KMS-11 (cell line): ENCODE data around the gene GCNT2.

Experiments
- H2AFZ ChIP-seq: fragments of 200-600 bp; sonication (generic); 2 replicates; pipeline ENCODE4 v1.6.1; 2016; ENCODE audit warnings: antibody characterized with exemption, mixed run types, low read depth
- H3K27ac ChIP-seq: fragments of 200-600 bp; sonication (generic); 2 replicates; pipeline ENCODE4 v1.6.1; 2016; ENCODE audit warnings: mild to moderate bottlenecking, mixed run types
- H3K27me3 ChIP-seq: fragments of 200-600 bp; sonication (generic); 2 replicates; pipeline ENCODE4 v1.6.1; 2017; ENCODE audit warnings: mild to moderate bottlenecking, low read depth, mixed run types, moderate library complexity; ENCODE audit not compliant: insufficient read depth
- H3K36me3 ChIP-seq: fragments of 200-600 bp; sonication (generic); 2 replicates; pipeline ENCODE4 v1.6.1; 2017; ENCODE audit warnings: mild to moderate bottlenecking, mixed run types; ENCODE audit not compliant: insufficient read depth
- H3K4me1 ChIP-seq: fragments of 200-600 bp; sonication (generic); 2 replicates; pipeline ENCODE4 v1.6.1; 2016; ENCODE audit warnings: mild to moderate bottlenecking, low read depth, mixed run types; ENCODE audit not compliant: poor library complexity, severe bottlenecking
- H3K4me2 ChIP-seq: fragments of 200-600 bp; sonication (generic); 2 replicates; pipeline ENCODE4 v1.7.0; 2016; ENCODE audit warnings: mild to moderate bottlenecking, mixed run types
- H3K4me3 ChIP-seq: fragments of 200-600 bp; sonication (generic); IDR thresholded peaks from 2 replicates; pipeline ENCODE4 v1.6.1; 2017; ENCODE audit warnings: low read depth, low read length, mixed read lengths; ENCODE audit not compliant: insufficient read depth
- H3K79me2 ChIP-seq: fragments of 200-600 bp; sonication (generic); 2 replicates; pipeline ENCODE4 v1.6.1; 2016; ENCODE audit warnings: low read depth, mixed run types; ENCODE audit not compliant: insufficient read depth
- H3K9ac ChIP-seq: fragments of 200-600 bp; sonication (generic); 2 replicates; pipeline ENCODE4 v1.6.1; 2016; ENCODE audit warnings: mild to moderate bottlenecking, mixed run types
- H4K20me1 ChIP-seq: fragments of 200-600 bp; sonication (generic); 2 replicates; pipeline ENCODE4 v1.6.1; 2016; ENCODE audit warnings: mild to moderate bottlenecking, mixed run types; ENCODE audit not compliant: insufficient read depth
- TF ChIP-seq, protein P1 (sequence below): fragments of 200-600 bp; sonication (generic); conservative IDR thresholded peaks from 2 replicates; pipeline ENCODE4 v1.6.1; 2017; ENCODE audit warnings: low read depth, mild to moderate bottlenecking, antibody characterized with exemption, low read length, moderate library complexity, mixed read lengths

Gene GCNT2

DNA sequence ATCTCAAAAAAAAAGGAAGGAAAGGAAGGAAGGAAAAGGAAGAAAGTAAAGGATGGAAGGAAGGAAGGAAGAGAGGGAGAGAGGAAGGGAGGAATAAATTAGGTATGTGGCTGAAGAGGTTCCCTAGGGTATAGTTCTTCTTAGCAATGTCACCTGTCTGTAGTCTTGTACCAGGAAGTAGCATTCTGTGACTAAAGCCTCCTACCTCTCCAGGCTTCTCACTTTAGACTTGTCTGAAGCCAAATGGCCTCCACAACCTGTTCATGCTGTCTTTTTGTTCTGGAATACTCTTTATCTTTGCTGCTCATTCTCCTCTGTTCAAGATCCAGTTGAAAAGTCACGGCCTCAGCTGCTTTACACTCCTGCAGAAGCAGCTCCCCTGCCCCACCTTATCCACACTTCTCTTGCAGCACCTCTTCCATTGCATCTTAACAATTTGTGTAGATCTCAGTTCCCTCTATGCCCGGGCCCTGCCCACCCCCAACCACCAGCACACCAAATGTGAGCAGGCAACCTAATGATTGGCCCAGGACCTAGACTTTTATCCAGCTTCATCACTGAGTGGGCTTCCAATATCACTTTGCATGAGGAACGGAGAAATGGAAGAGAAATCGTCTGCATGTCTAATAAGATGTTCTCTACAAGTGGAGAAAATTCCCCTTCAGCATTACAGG, 19.1 kb downstream of the GCNT2 start:
- Histone ChIP-seq H3K4me2 (no peak overlapping the region), H3K27ac (no peak overlapping the region), H3K4me1 (no peaks in the 10 kb centered on the region)

DNA sequence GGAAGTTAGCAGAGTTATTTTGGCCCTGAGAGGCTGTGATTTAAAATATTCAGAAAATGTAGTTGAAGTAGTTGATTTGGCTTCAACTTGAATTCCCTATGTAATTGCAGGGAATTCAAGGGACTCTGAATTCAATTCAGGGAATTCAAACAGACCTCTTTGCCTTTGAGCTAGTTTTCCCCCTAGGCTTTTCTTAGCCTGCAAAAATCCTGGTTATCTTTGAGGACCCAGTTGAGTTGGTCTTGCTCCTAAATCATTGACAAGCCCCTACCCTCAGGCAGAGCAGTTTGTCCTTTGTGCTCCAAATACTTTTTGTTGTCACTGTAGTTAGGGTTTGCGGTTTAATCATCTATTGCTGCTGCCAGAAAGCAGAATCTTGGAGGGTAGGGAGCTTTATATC, 20.4 kb downstream of the GCNT2 start:
- Histone ChIP-seq H3K9ac (no peak overlapping the region), H2AFZ (no peak overlapping the region), H3K4me3 (no peak overlapping the region), H3K27me3 (no peaks in the 10 kb centered on the region), H4K20me1 (no peaks in the 10 kb centered on the region), H3K27ac (no peak overlapping the region), H3K36me3 (no peaks in the 10 kb centered on the region), H3K79me2 (no peaks in the 10 kb centered on the region), H3K4me2 (no peak overlapping the region), H3K4me1 (no peaks in the 10 kb centered on the region)
- TF ChIP-seq, protein P1, sequence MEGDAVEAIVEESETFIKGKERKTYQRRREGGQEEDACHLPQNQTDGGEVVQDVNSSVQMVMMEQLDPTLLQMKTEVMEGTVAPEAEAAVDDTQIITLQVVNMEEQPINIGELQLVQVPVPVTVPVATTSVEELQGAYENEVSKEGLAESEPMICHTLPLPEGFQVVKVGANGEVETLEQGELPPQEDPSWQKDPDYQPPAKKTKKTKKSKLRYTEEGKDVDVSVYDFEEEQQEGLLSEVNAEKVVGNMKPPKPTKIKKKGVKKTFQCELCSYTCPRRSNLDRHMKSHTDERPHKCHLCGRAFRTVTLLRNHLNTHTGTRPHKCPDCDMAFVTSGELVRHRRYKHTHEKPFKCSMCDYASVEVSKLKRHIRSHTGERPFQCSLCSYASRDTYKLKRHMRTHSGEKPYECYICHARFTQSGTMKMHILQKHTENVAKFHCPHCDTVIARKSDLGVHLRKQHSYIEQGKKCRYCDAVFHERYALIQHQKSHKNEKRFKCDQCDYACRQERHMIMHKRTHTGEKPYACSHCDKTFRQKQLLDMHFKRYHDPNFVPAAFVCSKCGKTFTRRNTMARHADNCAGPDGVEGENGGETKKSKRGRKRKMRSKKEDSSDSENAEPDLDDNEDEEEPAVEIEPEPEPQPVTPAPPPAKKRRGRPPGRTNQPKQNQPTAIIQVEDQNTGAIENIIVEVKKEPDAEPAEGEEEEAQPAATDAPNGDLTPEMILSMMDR: no peak

More for the DNA sequence above, 19.1 kb downstream of the GCNT2 start:
- H3K9ac ChIP-seq: no peak overlapping the region
- H3K4me3 ChIP-seq: no peak overlapping the region
- no peaks in the 10 kb centered on the region for H3K36me3 ChIP-seq
- H3K79me2 ChIP-seq: no peaks in the 10 kb centered on the region
- H2AFZ ChIP-seq: no peak overlapping the region
- TF ChIP-seq, protein P1: no peak
- H4K20me1 ChIP-seq: no peaks in the 10 kb centered on the region
- H3K27me3 ChIP-seq: no peaks in the 10 kb centered on the region

DNA sequence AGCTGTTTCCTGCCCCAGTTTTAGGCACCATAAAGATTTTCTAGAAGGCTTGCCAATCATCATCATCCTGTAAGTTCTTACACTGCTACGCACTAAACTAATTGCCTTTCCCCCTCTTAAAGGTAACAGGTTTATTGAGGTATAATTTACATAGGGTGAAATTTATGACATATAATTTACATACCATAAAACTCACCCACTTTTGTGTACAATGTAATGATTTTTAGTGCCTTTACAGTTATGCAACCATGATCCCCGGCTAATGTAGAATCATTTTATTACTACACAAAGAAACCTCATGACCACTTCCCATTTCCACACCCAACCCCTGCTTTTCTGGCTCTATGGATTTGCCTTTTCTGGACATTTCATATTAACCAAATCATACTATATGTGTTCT, 21.1 kb downstream of the GCNT2 start:
- H3K4me3 ChIP-seq: no peak overlapping the region
- H3K36me3 ChIP-seq: no peaks in the 10 kb centered on the region
- no peaks in the 10 kb centered on the region for H3K79me2 ChIP-seq
- H3K4me1 ChIP-seq: no peaks in the 10 kb centered on the region
- H2AFZ ChIP-seq: no peak overlapping the region
- no peaks in the 10 kb centered on the region for H3K27me3 ChIP-seq
- H3K9ac ChIP-seq: no peak overlapping the region
- TF ChIP-seq, protein P1: no peak
- no peak overlapping the region for H3K27ac ChIP-seq
- H3K4me2 ChIP-seq: no peak overlapping the region
- no peaks in the 10 kb centered on the region for H4K20me1 ChIP-seq

DNA sequence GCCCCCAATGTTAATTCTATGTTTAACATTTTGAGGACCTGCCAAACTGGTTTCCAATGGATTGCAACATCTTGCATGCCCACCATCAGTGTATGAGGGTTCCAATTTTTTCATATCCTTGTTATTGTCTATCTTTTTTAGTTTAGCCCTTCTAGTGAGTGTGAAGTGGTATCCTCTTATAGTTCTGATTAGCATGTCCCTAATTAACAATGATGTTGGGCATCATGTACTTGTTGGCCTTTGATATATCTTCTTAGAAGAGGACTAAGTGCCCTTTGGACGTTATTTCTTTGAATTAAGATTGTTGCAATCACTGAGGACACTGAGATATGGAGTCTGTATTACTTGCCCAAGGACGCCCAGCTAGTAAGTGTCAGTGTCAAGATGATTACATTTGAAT, 22.3 kb downstream of the GCNT2 start:
- Histone ChIP-seq H4K20me1 (no peaks in the 10 kb centered on the region), H3K4me2 (no peak overlapping the region), H3K4me1 (no peaks in the 10 kb centered on the region), H3K27me3 (no peaks in the 10 kb centered on the region), H3K27ac (no peak overlapping the region), H2AFZ (no peak overlapping the region), H3K9ac (no peak overlapping the region), H3K79me2 (no peaks in the 10 kb centered on the region), H3K4me3 (no peak overlapping the region), H3K36me3 (no peaks in the 10 kb centered on the region)
- TF ChIP-seq, protein P1: no peak
